Measurements from ENCODE around the gene FXYD1. TPM values are rescaled to one million over a fixed set of nuclear protein-coding genes. Genes with fewer than 3 reads are reported as not detected.

The FXYD1 gene
- total RNA-seq, 2 donors from 2014 or later = 1.6 to 9.1 TPM

- H3K9me3 ChIP-seq = no peaks in the 10 kb centered on the region
- no peaks in the 10 kb centered on the region for H3K36me3 ChIP-seq (replicated peaks in 1 of 2; ENCODE audit: insufficient read depth in 1 of 2, low read depth in 2 of 2)
- H3K27ac ChIP-seq = no peak overlapping the region
- ATAC-seq (no peak), DNase-seq (no peak)
- H3K4me3 ChIP-seq = no peak overlapping the region
- WGBS, 2 donors = 64 to 65% methylated on average over 7 to 9 of the region's 9 CpGs
- H3K27me3 ChIP-seq = no peaks in the 10 kb centered on the region
- intact Hi-C loops (cut with DNase I) = no loop called here
- peaks cover 25% of the 10 kb centered on the region for H3K4me1 ChIP-seq
- TF ChIP-seq POLR2A (IDR thresholded peaks at IDR 0.05) (no peak), CTCF (IDR thresholded peaks at IDR 0.05) (no peak)
Observed at GRCh38 chr19:35110974-35111373, 27.6 kb upstream of the FXYD1 start.

- Histone ChIP-seq H3K27me3 (no peaks in the 10 kb centered on the region), H3K9me3 (no peaks in the 10 kb centered on the region), H3K4me1 (peaks cover 31% of the 10 kb centered on the region), H3K4me3 (no peak overlapping the region), H3K36me3 (replicated peaks in 1 of 2; ENCODE audit: insufficient read depth in 1 of 2, low read depth in 2 of 2) (no peaks in the 10 kb centered on the region), H3K27ac (no peak overlapping the region)
- ATAC-seq (no peak), DNase-seq (no peak)
- intact Hi-C loops (cut with DNase I) = no loop called here
- 82 to 85% methylated on average over 13 to 15 of the region's 15 CpGs for WGBS, 2 donors
- TF ChIP-seq POLR2A (IDR thresholded peaks at IDR 0.05) (no peak), CTCF (IDR thresholded peaks at IDR 0.05) (no peak)
Observed at GRCh38 chr19:35112995-35113688, 25.5 kb upstream of the FXYD1 start.

- ATAC-seq (peak; percentile 73), DNase-seq (peak; percentile 52 to 80 (median 74))
- peaks cover 31% of the 10 kb centered on the region for H3K4me1 ChIP-seq
- TF ChIP-seq CTCF (IDR thresholded peaks at IDR 0.05) (peak; percentile 82 to 96 (median 87)), POLR2A (IDR thresholded peaks at IDR 0.05) (no peak)
- no peaks in the 10 kb centered on the region for H3K9me3 ChIP-seq
- H3K27ac ChIP-seq = peak overlapping the region; percentile 6 to 68 (median 27)
- H3K36me3 ChIP-seq (replicated peaks in 1 of 2; ENCODE audit: insufficient read depth in 1 of 2, low read depth in 2 of 2) = no peaks in the 10 kb centered on the region
- H3K27me3 ChIP-seq = no peaks in the 10 kb centered on the region
- 5 to 7% methylated on average over 18 to 23 of the region's 23 CpGs for WGBS, 2 donors
- H3K4me3 ChIP-seq = no peak overlapping the region
- intact Hi-C loops (cut with DNase I) = no loop called here
Observed at GRCh38 chr19:35114353-35115176, 24.1 kb upstream of the FXYD1 start.

GRCh38 chr19:35115177-35115951, 23.3 kb upstream of the FXYD1 start, which contains the start of gene FXYD3:
FXYD3 (plus strand) TSS chr19:35115823; CDS start chr19:35119377, 3,554 bp downstream.
- H3K36me3 ChIP-seq (replicated peaks in 1 of 2; ENCODE audit: insufficient read depth in 1 of 2, low read depth in 2 of 2) = no peaks in the 10 kb centered on the region
- WGBS, 2 donors = 30 to 31% methylated on average over 12 to 14 of the region's 14 CpGs
- ATAC-seq (peak; percentile 8), DNase-seq (no peak)
- peak within 1 kb of the TSS; percentile 6 to 68 (median 36) for H3K27ac ChIP-seq
- intact Hi-C loops (cut with DNase I) = no loop called here
- no peak for TF ChIP-seq POLR2A (IDR thresholded peaks at IDR 0.05)
- no peak for TF ChIP-seq CTCF (IDR thresholded peaks at IDR 0.05)
- H3K27me3 ChIP-seq = no peaks in the 10 kb centered on the region
- H3K4me1 ChIP-seq = peaks cover 31% of the 10 kb centered on the region
- peak within 1 kb of the TSS in 1 of 2 donors; percentile 11 for H3K4me3 ChIP-seq
- no peaks in the 10 kb centered on the region for H3K9me3 ChIP-seq
